ENCODE data around the gene LMCD1. TPM values are rescaled to one million over a fixed set of nuclear protein-coding genes. Genes with fewer than 3 reads are reported as not detected.

LMCD1 gene
- total RNA-seq, 1 donor from 2014 or later = 69.0 TPM

DNA sequence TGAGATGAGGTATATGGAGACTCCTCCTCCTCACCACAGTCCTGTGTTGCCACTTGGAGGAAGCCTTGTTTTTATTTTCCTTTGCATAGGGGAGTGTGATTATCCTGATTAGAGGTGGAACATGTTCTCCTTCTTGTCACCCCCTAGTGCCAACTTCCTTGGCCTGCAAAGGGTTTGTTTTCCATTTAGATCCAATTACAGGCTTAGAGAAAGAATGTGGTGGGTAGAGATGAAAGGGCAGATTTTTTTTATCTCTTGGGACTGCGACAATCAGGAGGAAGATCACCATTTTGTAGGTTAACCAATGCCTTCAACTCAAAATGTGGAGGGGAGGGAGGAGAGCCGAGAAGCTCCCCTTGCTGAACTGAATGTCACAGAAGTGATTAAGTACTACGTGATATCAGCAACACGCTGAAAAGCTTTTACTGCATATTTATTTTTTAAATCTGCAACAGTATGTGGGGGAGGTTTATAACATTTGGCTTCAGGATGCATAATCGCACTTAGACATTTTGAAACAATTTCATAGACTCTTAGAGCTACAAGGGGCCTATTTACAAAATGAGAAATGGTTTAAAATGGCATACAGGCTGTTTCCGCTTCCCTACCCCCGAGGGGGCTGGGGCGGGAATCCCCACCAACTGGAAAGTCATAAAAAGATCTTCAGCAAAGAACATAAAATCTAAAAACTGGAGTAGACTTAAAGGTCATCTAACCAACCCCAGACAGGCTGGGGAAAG is 2.4 kb downstream of the LMCD1 start:
- peak overlapping the region; percentile 45 for H3K4me3 ChIP-seq (ENCODE audit: low read depth, low read length)
- DNase-seq (ENCODE audit: low read depth) = no peak
- TF ChIP-seq, protein P1, sequence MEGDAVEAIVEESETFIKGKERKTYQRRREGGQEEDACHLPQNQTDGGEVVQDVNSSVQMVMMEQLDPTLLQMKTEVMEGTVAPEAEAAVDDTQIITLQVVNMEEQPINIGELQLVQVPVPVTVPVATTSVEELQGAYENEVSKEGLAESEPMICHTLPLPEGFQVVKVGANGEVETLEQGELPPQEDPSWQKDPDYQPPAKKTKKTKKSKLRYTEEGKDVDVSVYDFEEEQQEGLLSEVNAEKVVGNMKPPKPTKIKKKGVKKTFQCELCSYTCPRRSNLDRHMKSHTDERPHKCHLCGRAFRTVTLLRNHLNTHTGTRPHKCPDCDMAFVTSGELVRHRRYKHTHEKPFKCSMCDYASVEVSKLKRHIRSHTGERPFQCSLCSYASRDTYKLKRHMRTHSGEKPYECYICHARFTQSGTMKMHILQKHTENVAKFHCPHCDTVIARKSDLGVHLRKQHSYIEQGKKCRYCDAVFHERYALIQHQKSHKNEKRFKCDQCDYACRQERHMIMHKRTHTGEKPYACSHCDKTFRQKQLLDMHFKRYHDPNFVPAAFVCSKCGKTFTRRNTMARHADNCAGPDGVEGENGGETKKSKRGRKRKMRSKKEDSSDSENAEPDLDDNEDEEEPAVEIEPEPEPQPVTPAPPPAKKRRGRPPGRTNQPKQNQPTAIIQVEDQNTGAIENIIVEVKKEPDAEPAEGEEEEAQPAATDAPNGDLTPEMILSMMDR (conservative IDR thresholded peaks at IDR 0.05; ENCODE audit: low read depth, low read length) = peak; percentile 16

DNA sequence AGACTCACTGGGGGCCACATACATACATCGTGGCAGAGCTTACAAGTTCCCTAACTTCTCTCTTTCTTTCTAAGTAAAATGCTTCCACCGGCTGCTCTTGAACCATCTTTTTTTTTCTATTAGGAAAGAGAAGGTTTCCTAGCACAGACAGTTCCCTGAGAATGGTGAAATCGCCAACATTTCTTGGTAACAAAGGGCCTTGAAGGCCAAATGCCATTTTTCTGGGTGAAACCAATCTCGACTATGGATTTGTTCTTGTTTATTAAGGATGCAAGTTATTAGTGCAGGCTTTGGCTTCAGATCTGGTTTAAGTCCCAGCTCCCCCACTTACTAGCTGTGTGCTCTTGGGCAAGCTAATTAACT is 3.0 kb downstream of the LMCD1 start:
- TF ChIP-seq, protein P1 (conservative IDR thresholded peaks at IDR 0.05; ENCODE audit: low read depth, low read length) = no peak
- H3K4me3 ChIP-seq (ENCODE audit: low read depth, low read length) = no peak overlapping the region
- DNase-seq (ENCODE audit: low read depth) = no peak

DNA sequence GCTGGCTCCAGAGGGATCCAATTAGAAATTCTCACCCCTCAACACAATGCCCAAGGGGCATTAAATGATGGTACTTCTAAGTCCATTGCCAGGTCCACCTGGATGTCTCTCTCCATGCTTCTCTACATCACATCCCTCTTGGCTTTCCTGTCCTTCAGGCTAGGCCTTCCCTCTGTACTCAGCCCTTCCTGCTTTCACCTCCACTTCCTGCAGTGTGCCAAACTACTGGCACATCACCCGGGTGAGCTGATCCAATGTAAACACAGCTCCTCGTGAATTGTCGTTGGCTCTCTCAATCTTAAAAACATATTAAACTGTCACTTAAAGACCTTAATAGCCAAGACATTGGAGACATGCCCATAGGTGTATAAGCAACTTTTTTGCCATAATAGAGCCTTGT is 4.0 kb downstream of the LMCD1 start:
- TF ChIP-seq, protein P1 (conservative IDR thresholded peaks at IDR 0.05; ENCODE audit: low read depth, low read length) = no peak
- H3K4me3 ChIP-seq (ENCODE audit: low read depth, low read length) = no peak overlapping the region
- no peak for DNase-seq (ENCODE audit: low read depth)

DNA sequence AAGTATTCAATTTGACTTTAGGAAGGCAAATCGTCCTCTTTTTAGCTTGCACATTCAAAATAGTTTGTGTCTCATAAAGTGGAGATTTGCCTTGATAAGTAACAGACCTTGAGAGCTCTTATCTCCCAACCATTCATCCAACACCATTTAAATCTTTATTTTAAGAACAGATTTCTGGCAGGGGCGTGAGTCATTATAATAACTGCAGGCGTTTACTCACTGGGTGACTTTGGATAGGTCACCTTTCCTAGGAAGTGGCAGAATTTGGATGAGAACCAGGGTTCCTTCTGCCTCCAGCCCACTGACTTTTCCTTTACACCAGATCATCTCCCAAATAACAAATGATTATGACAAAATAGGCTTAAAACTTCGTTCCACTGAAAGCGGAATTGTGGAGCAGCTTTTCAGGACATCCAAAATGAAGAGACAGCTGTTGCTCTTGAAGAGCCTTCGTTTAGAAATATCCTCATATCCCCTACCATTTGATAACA is 5.0 kb downstream of the LMCD1 start:
- no peak for DNase-seq (ENCODE audit: low read depth)
- TF ChIP-seq, protein P1 (conservative IDR thresholded peaks at IDR 0.05; ENCODE audit: low read depth, low read length) = no peak
- no peak overlapping the region for H3K4me3 ChIP-seq (ENCODE audit: low read depth, low read length)

DNA sequence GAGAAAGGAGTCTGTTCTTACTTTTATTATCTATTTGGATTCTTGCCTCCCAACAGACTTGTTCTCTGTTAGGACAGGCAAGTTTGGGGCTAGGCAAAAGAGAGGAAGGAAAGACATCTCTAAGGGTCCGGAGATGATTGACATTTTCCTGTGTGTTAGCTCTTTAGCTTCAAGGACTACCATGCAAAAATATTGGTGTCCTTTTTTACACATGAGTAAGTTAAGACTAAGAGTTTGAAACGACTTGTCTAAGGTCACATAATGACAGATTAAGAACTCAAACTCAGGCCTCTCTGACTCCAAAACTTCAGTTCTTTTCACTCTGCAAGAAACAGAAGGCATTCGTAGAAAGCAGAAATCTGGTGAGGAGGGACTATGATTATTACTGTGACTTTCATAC is 5.9 kb downstream of the LMCD1 start:
- no peak for DNase-seq (ENCODE audit: low read depth)
- no peak overlapping the region for H3K4me3 ChIP-seq (ENCODE audit: low read depth, low read length)
- TF ChIP-seq, protein P1 (conservative IDR thresholded peaks at IDR 0.05; ENCODE audit: low read depth, low read length) = no peak

DNA sequence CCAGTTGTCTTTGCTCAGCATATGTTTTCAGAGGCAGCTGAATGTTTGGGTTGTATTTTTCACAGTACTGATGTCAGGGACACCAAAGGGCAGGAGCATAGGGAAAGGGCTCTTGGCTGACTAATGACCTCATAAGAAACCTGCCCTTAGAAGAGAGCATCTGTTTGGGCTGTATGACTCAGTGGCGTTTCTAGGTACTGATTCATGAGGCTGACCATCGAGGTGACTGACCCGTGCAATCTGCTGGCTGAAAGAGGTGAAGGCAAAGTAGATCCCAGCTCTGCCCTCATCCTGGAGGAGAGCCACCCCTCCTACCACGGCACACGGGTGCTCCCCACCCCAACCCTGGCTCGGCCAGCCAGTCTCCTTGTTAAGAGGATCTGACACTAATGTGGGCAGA is 8.3 kb downstream of the LMCD1 start:
- TF ChIP-seq, protein P1 (conservative IDR thresholded peaks at IDR 0.05; ENCODE audit: low read depth, low read length) = no peak
- DNase-seq (ENCODE audit: low read depth) = peak; percentile 87
- no peak overlapping the region for H3K4me3 ChIP-seq (ENCODE audit: low read depth, low read length)

DNA sequence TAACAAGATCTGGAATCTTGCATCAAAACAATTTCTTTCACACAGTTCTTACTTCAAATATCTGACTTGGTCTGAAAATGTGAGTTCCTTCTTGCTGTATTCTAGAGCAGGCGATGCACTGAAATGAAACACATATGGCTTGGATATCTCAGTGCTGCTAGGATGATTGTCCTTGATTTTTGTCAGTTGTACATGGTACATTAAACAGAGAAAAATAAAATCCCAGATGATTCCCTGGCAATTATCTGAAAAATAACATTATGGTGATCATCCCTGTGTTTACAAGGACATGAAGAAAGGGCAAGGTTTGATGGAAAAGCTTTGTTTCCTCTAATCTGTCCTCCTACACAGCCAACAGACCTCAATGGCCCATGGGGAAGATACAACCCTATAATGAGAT is 10.6 kb downstream of the LMCD1 start:
- TF ChIP-seq, protein P1 (conservative IDR thresholded peaks at IDR 0.05; ENCODE audit: low read depth, low read length) = no peak

More for the DNA sequence above, 10.6 kb downstream of the LMCD1 start:
- no peak for DNase-seq (ENCODE audit: low read depth)
- no peak overlapping the region for H3K4me3 ChIP-seq (ENCODE audit: low read depth, low read length)

Data from epithelial cell of proximal tubule (primary cell).